Stromal cell of bone marrow (primary cell): ENCODE data around the gene E2F4.

Source experiments
- DNase-seq: peaks from one replicate; pipeline ENCODE4 v3.0.0-alpha.2; 2012; ENCODE audit warnings: low read depth

E2F4 gene

DNA sequence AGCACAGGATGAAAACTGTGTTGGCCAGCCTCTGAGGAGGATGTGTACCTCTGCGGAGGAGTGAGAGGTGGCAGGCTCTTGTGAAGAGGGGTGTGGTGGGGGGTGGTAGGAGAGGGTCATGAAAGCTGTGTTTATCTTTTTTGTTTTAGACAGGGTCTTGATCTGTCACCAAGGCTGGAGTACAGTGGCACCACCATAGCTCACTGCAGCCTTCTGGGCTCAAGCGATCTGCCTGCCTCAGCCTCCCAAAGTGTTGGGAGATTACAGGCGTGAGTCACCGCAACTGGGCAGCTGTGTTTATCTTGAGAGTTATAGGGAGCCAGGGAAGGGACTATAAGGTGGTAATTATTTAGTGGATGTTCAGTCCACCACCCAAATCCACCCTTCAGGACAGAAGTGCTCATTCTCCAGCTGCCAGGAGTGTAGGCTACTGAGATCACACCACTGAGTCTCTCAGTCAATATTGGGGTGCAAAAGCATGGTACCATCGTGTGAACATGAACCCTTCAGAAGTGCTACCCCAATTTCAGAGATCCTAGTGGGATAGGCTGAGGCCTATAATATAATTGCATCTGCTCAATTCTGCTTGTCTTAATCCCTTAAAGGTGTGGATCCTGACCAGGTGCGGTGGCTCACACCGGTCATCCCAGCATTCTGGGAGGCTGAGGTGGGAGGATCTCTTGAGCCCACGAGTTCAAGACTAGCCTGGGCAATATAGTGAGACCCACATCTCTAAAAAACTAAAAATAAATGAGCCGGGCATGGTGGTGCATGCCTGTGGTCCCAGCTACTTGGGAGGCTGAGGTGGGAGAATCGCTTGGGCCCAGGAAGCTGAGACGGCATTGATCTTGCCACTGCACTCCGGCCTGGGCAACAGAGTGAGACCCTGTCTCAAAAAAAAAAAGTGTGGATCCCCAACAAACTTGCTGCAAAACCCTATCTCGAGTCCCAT is 1.2 kb upstream of the E2F4 start:
- DNase-seq, result no peak

DNA sequence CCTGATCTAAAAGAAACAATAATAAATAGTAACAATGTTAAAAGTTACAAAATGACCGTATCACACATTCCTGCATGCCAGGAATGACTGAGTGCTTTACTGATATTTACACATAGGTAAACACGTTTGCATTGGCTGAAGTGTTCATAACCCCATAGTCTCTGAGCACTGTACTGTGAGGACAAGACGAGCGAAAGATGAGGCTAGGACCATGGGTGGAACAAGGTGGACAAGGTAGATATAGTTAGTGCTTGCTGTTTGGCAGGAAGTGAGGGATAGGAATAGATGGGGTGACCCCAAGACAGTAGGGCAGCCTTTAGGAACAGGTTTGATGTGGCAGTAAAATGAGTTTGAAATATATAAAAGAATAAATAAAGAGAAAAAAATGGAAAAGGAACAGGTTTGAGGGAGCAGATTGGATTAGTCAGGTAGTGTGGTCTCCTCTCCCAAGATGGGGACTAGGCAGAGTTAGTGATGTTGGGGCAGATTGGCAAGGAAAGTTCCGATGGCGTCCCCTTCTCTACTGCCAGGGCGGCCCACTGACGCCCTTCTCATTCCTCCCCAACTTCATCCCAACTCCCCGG is 452 bp upstream of the E2F4 start:
- DNase-seq, result no peak

- DNase-seq, result no peak
These were observed 916 bp downstream of the E2F4 start for GRCh38 chr16:67192781-67193361.

DNA sequence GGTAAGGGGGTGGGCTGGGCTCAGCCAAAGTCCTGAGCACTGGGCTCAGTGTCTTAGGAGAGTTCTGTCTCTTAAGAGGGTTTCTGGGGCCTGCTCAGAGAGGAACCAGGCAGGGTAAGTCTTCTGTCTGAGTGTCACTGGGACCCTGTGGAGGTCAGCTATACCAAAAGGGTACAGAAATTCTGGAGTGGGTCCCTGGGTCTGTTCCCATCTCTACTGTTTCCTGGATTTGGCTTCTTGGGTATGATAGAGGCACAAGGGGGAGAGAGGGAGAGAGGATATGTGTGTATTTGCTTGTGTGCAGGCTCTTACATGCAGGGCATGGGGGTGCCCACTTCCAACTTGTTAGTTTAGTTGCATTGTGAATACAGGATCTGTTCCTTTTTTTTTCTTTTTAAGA is 1.6 kb downstream of the E2F4 start:
- DNase-seq, result no peak

GRCh38 chr16:67194260-67194659 is 2.3 kb downstream of the E2F4 start:
- DNase-seq, result no peak

GRCh38 chr16:67195676-67196075 is 3.7 kb downstream of the E2F4 start:
- DNase-seq, result no peak

DNA sequence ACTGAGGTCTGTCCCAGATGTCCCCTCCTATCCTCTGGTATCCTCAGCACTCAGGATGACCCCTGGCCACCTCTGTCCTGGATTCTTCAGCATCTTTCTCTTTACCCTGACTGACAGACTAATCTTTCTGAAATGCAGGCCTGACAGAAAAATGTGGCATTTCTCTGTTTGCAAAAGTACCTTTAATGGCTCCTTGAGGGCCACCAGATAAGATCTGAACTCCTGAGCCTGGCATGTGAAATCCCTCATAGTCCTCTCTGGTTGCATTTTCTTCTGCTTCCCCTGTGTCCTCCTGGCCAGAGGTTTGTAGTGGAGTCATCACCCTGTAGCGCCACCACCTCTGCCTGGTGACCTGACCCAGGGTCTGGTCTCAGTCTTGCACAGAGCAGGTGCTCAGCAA is 4.9 kb downstream of the E2F4 start:
- no peak for DNase-seq

DNA sequence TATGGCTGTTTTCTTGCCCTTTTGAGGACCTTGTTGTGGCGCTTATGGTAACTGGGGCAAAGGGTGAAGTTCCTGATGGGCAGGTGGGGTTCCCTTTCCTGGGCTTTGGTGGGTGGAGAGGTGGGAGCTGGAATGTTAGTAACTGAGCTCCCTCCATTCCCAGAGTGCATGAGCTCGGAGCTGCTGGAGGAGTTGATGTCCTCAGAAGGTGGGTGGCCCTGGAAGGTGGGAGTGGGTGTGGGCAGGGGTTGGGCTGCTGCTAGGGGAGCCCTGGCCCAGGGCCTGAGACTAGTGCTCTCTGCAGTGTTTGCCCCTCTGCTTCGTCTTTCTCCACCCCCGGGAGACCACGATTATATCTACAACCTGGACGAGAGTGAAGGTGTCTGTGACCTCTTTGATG is 5.7 kb downstream of the E2F4 start:
- no peak for DNase-seq

DNA sequence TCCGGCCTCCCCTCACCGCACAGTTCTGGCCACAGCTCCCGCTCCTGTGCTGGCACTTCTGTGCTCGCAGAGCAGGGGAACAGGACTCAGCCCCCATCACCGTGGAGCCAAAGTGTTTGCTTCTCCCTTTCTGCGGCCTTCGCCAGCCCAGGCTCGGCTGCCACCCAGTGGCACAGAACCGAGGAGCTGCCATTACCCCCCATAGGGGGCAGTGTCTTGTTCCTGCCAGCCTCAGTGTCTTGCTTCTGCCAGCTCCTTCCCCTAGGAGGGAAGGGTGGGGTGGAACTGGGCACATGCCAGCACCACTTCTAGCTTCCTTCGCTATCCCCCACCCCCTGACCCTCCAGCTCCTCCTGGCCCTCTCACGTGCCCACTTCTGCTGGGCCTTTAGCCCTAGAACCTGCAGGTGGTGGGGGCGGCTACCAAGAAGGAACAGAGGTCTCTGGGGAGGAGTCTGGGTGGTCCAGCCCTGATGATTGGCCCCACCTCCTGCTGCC is 6.3 kb downstream of the E2F4 start:
- no peak for DNase-seq

GRCh38 chr16:67199011-67199807 is 7.3 kb downstream of the E2F4 start, which contains the start of gene ELMO3:
ELMO3 (plus strand) TSS chr16:67199131; CDS start chr16:67199327, 196 bp downstream.
- DNase-seq, result no peak

DNA sequence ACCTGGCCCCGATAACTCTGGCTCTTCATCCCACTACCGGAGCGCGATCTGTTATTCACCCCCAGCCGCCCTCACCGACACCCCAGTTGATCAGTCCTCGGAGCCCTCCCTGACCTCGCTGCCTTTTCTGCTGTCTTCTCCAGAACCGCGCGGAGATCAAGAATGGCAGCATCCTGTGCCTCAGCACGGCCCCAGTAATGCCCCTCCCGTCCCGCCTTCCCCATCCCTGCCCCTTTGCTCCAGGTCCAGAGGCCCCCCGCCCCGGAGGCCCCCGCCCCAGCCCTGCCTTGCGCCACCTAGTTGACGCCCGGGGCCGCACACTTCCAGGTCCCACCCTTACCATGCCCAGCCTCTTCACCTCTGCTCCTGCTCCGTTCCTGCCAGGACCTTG is 7.8 kb downstream of the E2F4 start:
- no peak for DNase-seq

DNA sequence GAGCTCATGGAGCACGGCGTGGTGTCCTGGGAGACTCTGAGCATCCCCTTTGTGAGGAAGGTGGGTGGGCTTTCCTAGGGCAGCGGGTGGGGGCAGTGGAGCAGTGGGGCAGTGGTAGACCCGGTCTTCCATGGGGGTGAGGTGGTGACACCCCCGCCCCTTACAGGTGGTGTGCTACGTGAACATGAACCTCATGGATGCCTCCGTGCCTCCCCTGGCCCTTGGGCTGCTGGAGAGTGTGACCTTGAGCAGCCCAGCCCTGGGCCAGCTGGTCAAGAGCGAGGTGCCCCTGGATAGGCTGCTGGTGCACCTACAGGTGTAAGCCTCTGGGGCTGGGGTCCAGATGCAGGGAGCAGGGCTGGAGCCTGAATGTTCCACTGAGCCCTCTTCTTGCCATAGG is 8.5 kb downstream of the E2F4 start:
- no peak for DNase-seq

DNA sequence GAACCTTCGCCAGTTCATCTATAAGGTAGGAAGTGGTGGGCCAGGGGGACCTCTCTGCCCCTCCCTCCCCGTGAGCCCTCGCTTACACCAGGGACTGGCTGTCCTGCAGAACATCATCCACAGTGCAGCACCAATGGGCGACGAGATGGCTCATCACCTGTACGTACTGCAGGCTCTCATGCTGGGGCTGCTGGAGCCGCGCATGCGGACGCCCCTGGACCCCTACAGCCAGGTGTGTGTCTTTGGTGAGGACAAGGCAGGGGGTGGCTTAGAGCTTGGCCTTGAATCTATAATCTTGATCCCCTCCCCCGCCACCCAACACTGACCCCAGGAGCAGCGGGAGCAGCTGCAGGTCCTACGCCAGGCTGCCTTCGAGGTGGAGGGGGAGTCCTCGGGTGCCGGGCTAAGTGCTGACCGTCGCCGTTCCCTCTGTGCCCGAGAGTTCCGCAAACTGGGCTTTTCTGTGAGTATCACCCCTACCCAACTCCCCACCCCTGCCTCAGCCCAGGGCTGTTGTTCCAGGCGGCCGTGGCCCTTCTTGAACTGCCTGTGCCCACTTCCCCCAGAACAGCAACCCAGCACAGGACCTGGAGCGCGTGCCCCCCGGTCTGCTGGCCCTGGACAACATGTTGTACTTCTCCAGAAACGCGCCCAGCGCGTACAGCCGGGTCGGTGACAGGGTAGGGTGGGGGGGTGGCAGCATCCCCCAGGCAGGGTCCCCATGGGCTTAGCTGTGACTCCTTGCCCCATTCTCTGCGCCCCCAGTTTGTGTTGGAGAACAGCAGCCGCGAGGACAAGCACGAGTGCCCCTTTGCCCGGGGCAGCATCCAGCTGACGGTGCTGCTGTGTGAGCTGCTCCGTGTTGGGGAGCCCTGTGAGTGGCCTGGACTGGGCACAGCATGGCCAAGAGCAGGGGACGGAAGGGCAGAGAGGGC is 9.7 kb downstream of the E2F4 start:
- no peak for DNase-seq

GRCh38 chr16:67202426-67202825 is 10.5 kb downstream of the E2F4 start:
- no peak for DNase-seq

DNA sequence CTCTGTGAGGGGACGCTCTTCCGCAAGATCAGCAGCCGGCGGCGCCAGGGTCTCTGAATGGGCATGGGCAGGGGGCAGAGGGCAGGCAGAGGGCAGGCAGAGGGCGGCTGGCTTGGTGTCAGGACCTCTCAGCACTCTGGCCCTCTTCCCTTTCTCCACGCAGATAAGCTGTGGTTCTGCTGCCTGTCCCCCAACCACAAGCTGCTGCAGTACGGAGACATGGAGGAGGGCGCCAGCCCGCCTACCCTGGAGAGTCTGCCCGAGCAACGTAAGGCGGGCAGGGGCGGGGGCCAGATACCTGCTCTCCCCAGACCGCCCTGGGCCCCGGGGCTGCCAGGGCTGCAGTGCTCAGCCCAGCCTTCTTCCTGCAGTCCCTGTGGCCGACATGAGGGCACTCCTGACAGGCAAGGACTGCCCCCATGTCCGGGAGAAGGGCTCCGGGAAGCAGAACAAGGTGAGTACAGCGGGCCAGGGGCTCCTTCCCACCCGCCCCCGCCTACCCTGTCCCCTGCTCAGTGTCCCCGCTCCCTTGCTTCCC is 11.1 kb downstream of the E2F4 start:
- DNase-seq, result no peak

DNA sequence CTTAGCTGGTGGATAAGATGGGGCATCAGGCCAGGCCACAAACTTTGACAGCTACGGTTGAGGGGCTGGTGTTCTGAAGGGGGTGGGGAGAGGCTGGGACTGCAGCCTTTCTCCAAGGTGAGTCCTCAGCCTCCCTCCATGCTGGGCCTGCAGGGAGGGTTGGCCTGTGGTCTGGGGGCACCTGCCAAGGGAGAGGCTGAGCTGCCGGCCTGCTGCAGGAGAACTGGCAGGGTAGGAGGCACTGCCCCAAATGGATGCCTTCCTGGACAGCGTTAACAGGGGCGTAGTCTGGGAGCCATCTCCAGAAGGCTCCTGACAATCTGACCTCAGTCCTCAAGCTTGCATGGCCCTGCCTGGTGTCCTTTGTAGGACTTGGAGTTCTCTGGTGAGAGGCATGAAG is 12.1 kb downstream of the E2F4 start:
- no peak for DNase-seq

- no peak for DNase-seq
These were observed 14.3 kb downstream of the E2F4 start for GRCh38 chr16:67206129-67206837.

- DNase-seq, result no peak
These were observed 14.9 kb downstream of the E2F4 start for GRCh38 chr16:67206838-67207248.

DNA sequence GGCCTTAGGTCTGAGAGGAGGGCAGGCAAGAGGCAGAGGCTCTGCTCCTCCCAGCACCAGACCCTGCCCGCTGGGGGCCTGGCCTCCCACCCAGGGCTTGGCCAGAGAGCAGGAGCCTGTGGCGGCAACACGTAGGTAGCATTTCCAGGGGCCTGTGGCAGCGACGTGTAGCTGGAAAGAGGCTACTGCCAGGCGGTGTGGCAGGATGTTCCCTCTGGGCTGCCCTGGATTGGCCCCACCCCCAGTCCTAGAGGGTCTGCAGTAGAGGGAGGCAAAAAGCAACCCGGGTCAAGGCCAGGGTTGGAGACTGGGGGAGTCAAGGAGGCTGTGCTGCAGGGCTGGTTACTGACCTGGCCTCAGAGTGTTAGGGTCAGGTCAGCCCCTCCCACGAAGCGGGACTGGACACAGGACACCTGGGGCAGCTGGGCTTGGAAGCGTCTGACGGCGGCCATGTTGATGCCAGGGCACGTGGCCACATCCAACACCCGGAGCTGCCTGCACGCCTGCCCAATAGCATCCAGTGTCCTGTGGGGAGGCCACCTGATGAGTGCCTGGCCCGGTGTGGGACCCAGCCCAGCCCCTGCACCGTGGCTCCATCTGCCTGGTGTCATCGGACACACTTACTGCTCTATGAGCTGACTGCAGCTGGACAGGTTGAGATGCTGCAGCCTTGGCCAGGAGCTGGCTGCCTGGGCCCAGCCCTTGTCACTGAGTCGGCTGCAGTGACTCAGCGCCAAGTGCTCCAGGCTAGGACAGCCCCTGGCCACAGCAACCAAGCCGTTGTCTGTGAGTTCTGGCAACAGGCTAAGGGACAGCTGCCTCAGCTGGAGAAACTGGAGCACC is 15.5 kb downstream of the E2F4 start:
- DNase-seq, result no peak
